ENCODE results near the gene TENM3. TPM values are rescaled to one million over a fixed set of nuclear protein-coding genes. Genes with fewer than 3 reads are reported as not detected.

TENM3 gene
- total and polyA plus RNA-seq, 2 of the 8 experiments (the other 6 are each of a cell fraction or from before 2014, with no cell fraction given): 36.9 to 69.3 TPM

GRCh38 chr4:182346250-182346649 lies 103.0 kb downstream of the TENM3 start:
- Histone ChIP-seq H3K4me3 (ENCODE audit: extremely low read depth in 1 of 4, insufficient read depth in 2 of 4, low read depth in 3 of 4, low read length in 4 of 4) (no peak overlapping the region), H3K79me1 (ENCODE audit: low read depth, low read length) (no peaks in the 10 kb centered on the region), H4K8ac (ENCODE audit: extremely low read depth, insufficient read depth, low read length) (no peak overlapping the region), H3K14ac (ENCODE audit: insufficient read length) (no peak overlapping the region), H3K23me2 (ENCODE audit: low read depth, low read length) (no peaks in the 10 kb centered on the region), H3K27me3 (replicated peaks in 1 of 4; ENCODE audit: control insufficient read depth in 3 of 4, extremely low read depth in 1 of 4, insufficient read depth in 3 of 4, low read length in 3 of 4) (no peaks in the 10 kb centered on the region), H4K5ac (ENCODE audit: insufficient read length, low read depth, low read length) (no peak overlapping the region), H2BK15ac (ENCODE audit: low read length) (no peak overlapping the region), H2BK120ac (replicated peaks; ENCODE audit: low read depth, low read length) (no peak overlapping the region), H3K4me2 (ENCODE audit: insufficient read depth in 1 of 2, low read depth in 2 of 2, low read length in 2 of 2) (no peak overlapping the region), H2BK20ac (ENCODE audit: low read length) (no peak overlapping the region), H3K79me2 (ENCODE audit: control insufficient read depth in 1 of 2, insufficient read depth in 2 of 2, low read length in 2 of 2) (no peaks in the 10 kb centered on the region), H3K9me3 (ENCODE audit: insufficient read depth in 2 of 2, low read depth in 1 of 2, low read length in 1 of 2) (no peaks in the 10 kb centered on the region), H3K23ac (ENCODE audit: insufficient read length) (no peak overlapping the region), H3K36me3 (ENCODE audit: control insufficient read depth in 2 of 4, insufficient read depth in 4 of 4, low read length in 3 of 4) (no peaks in the 10 kb centered on the region), H4K20me1 (replicated peaks in 1 of 2; ENCODE audit: control insufficient read depth in 1 of 2, insufficient read depth in 2 of 2, low read length in 2 of 2) (no peaks in the 10 kb centered on the region), H2BK5ac (ENCODE audit: low read depth, low read length) (no peak overlapping the region), H2AK5ac (ENCODE audit: low read depth, low read length) (no peak overlapping the region), H2AFZ (ENCODE audit: low read length) (no peak overlapping the region), H3K4ac (replicated peaks; ENCODE audit: insufficient read length, low read depth, low read length) (no peak overlapping the region), H3K18ac (ENCODE audit: extremely low read depth, low read length) (no peak overlapping the region), H2BK12ac (ENCODE audit: low read depth, low read length) (no peak overlapping the region), H3K4me1 (replicated peaks in 1 of 4; ENCODE audit: control insufficient read depth in 3 of 4, insufficient read depth in 4 of 4, low read length in 3 of 4) (peaks cover 0 to 12% (median 6%) of the 10 kb centered on the region in 4 experiments; a peak in 4 of 7 replicates), H3K27ac (ENCODE audit: low read depth, low read length) (no peak overlapping the region), H3K9ac (replicated peaks in 1 of 4; ENCODE audit: extremely low read depth in 1 of 4, low read depth in 3 of 4, low read length in 3 of 4) (no peak overlapping the region), H4K91ac (replicated peaks; ENCODE audit: insufficient read length, low read length) (no peak overlapping the region), H3K56ac (replicated peaks; ENCODE audit: insufficient read length, low read depth, low read length) (no peak overlapping the region)
- 88% methylated on average over 7 of the region's 7 CpGs; no CpG with 5 or more reads in 1 of the 2 experiments for WGBS, 2 experiments (ENCODE audit: extremely low coverage in 1 of 2, insufficient coverage in 1 of 2, insufficient read length in 1 of 2, insufficient replicate concordance in 2 of 2, low coverage in 1 of 2, low lambda C conversion rate in 2 of 2, missing lambda C conversion rate in 1 of 2)
- POLR2A ChIA-PET (ENCODE audit: partially characterized antibody): no interaction called here
- CTCF ChIA-PET (ENCODE audit: partially characterized antibody): interaction anchor here (0.6 kb wide), 1 partner anchor 108 kb away, joined by 4 read pairs; no protein-coding TSS in a partner anchor
- no peak for TF ChIP-seq TEAD4 (IDR thresholded peaks at IDR 0.05; ENCODE audit: low read depth, low read length)
- TF ChIP-seq GTF2F1 (IDR thresholded peaks at IDR 0.05; ENCODE audit: borderline replicate concordance, low read depth, low read length): no peak
- no peak for TF ChIP-seq EP300 (IDR thresholded peaks at IDR 0.05; ENCODE audit: borderline replicate concordance in 1 of 2, low read depth in 2 of 2, low read length in 2 of 2)
- no peak for TF ChIP-seq SUZ12 (IDR thresholded peaks at IDR 0.05; ENCODE audit: low read length)
- TF ChIP-seq TAF1 (IDR thresholded peaks at IDR 0.05; ENCODE audit: low read depth, low read length): no peak
- no peak for TF ChIP-seq SRF (IDR thresholded peaks at IDR 0.05; ENCODE audit: low read depth, low read length)
- no peak for TF ChIP-seq PHF8 (conservative IDR thresholded peaks at IDR 0.05; ENCODE audit: low read depth, low read length)
- TF ChIP-seq SIN3A (conservative IDR thresholded peaks at IDR 0.05 in 1 of 2, IDR thresholded peaks at IDR 0.05 in 1 of 2; ENCODE audit: low read depth in 1 of 2, low read length in 2 of 2): no peak
- TF ChIP-seq NRF1 (IDR thresholded peaks at IDR 0.05; ENCODE audit: low read depth, low read length): no peak
- no peak for TF ChIP-seq MAFK (IDR thresholded peaks at IDR 0.05; ENCODE audit: low read depth, low read length)
- no peak for TF ChIP-seq SIRT6 (IDR thresholded peaks at IDR 0.05; ENCODE audit: low read length)
- TF ChIP-seq RAD21 (IDR thresholded peaks at IDR 0.05 in 1 of 2, conservative IDR thresholded peaks at IDR 0.05 in 1 of 2; ENCODE audit: low read depth in 2 of 2, low read length in 2 of 2): no peak
- TF ChIP-seq TAF7 (optimal IDR thresholded peaks at IDR 0.05; ENCODE audit: borderline replicate concordance, low read depth, low read length): no peak
- no peak for TF ChIP-seq CBX5 (IDR thresholded peaks at IDR 0.05; ENCODE audit: low read depth, low read length)
- no peak for TF ChIP-seq ASH2L (IDR thresholded peaks at IDR 0.05; ENCODE audit: low read length)
- FAIRE-seq (no peak), DNase-seq (ENCODE audit: low read depth in 1 of 2, low spot score in 2 of 2) (no peak)
